NCI-H1436 (cell line): ENCODE measurements around the gene KLRF1.

Experiments
- DNase-seq: peaks from one replicate; lab custom pipeline; 2025; lab: John Stamatoyannopoulos, UW

The KLRF1 gene

DNA sequence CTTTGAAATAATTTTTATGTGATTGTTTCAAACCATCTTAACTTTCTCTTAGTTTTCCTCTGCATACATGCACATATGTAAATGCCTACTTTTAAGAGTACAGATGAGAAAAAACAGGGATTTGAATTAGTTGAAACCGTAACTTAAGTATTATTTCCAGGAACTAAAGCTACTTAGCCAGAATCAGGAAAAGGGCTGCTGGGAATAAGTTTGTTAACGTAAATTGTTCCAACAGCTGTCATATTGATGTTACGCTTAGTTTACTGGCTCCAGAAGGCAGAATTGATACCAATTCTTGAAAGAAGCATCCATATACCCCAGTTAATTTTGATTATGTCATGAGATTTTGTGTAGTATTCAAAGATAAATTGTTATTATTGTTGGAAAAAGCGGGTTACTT, 17.9 kb upstream of the KLRF1 start:
- DNase-seq = no peak

DNA sequence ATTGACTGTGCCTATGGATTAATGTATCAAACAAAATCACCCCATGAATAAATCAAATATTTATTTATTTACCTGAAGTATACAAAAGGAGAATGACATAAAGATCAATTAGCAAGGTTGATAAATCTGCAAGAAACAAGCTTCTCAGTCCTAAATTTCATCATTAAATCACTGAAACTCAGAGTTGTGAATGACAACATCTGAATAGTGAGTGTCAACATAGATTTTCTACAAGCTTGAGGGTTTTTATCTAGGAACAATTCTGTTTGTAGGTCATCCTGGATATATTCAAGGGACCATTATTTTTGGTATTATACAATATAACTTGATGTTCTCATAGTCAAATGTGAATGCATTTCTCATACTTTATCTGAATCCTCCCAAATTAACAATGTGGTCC, 17.4 kb upstream of the KLRF1 start:
- no peak for DNase-seq

DNA sequence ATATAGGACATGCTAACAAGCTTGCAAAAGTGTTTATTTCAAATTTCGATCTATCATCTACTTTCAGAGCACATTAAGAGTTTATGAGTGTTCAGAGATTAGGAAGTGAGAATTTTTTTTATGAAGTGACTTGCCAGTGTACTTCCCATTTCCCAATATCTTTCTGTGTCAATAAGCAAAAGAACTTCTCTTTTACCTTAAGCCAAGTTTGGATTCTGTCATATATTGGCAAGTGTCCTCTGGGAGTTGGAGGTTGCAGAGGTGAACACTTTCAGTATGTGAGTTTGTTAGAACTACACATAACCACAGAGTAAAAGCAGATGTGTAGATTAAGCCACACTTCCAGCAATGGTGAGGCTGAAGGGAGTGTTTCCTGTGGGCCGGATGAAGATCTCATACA, 16.6 kb upstream of the KLRF1 start:
- DNase-seq = no peak

DNA sequence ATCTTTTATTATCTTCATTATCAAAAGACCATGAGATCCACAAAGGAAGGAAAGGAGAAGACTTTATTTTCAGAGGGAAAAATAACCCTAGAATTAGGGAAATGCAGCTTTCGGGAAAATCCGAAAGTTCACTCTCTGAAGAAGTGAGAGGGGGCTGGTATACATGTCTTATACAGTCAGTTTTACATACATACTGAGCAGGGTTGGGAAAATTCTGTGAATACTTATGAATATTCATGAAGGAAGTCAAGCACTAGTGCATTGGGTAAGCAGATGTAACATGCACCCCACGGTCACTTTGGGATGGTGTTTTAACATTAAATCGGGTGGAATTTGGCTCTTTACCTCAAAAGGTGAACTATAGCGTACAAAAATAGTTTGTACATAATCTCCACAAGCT, 15.7 kb upstream of the KLRF1 start:
- no peak for DNase-seq

DNA sequence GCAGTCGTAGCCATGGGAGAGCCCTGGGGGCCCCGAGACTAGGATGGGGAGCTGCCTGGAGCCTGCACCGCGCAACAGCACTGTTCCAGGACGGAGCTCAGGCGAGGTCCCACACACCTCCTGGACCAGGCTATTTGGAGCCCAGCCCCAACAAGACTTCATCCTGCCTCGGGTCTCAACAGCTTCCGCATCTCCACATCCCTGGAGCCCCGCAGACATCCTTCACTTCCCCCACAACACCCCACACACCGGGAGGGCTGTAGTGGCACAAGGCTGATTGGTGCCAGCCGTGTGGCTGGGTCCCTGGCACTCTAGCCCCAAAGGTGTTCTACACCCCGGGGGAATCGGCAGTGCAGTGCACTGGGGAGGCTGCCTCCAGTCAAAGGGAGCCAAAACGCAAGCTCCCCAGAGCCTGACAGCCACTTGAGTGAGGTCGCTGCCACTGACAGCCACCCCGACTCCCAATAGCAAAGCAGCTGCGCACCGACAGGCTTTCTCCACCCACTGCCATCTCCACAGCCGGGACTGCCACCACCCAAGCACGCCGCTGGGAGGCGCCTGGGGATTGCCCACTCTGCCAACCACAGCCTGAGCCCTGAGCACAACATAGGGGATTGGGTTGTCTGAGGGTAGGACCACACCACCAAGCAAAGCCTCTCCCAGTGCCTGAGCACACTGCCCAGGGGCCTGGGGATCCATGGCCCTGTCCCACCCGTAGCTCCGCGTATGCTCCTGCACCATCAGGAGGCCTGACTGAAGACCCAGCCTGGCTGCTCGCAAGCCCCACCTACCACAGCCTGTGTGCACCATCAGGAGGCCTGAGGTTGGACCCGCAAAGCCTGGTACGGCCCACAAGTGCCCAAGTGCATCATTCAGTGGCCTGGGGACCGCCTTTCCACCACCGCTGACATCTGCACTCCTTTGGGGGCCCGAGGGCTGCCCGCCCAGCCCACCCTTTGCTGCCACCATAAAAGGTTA, 13.2 kb upstream of the KLRF1 start:
- no peak for DNase-seq

DNA sequence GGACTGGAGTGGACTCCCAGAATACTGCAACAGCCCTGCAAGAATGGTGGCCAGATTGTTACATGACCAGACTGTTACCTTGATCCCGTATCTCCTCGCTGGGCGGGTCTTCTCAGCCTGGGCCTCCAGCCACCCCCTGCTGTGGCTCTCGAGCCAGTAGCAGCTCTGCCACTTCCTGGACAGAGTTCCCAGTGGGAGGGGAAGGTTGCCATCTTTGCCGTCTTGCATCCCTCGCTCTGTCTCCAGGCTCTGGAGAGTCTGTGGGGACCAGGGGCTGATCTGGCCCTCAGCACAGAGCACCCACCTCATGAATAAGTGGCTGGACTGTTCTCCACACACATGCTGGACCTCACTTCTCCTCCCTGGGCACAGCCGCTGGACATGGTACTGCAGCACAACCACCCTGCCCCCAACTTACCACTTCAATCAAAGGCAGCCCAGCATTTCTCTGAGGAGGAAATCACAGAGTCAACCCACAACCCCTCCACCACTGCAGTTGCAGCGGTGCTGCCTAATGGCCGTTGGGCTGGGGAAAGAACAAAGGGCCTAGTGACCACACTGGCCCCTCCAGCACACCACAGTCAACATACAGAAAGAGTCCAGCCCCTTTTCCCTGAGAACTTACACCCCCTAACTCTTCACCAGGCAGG, 6.9 kb upstream of the KLRF1 start:
- no peak for DNase-seq

DNA sequence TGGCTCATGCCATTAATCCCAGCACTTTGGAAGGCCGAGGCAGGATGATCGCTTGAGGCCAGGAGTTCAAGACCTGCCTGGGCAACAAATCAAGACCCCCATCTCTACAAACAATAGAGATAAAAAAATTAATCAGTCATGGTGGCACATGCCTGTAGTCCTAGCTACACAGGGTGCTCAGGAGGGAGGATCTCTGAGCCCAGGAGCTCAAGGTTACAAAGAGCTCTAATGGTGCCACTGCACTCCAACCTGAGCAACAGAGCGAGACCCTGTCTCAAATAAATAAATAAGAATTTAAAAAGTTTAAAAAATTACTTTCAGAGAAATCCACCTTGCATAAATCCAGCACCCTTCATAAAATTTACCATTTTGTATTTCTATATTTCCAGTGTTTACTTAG, 2.2 kb downstream of the KLRF1 start:
- no peak for DNase-seq

DNA sequence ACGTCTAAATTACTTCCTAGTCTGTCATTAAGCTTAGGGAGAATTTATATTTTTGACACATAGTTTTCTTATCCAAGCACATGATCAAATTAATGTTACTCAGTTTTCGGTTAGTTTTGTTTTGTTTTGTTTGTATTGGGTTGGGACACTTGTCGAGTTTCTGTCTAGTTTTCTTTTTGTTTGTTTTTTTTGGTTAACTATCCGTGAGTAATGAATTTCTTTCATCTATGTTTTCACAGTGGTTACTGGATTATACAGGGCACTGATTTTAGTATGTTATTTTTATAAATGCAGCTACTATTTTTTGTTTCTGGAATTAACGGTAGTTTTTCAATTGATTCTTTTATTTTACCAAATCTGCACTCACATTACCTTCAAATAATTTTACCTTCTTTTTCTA, 2.7 kb downstream of the KLRF1 start:
- no peak for DNase-seq

DNA sequence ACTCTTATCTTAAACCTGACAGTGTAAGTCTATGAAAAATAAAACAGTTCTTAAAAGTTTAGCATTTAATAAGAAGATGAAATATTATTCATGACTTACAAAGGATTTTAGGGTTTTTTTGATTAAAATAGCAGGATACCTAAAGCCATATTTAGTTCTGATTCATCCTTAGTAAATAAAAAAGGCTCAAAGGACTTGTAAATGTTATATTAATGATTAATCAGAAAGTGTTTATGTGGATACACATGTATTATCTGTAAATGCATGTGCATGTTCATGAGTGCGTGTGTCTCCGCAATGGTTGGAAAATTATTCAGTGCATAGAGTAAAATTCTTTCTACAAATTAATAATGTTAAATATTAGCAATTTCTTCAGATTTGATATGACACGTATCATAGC, 4.4 kb downstream of the KLRF1 start:
- no peak for DNase-seq

DNA sequence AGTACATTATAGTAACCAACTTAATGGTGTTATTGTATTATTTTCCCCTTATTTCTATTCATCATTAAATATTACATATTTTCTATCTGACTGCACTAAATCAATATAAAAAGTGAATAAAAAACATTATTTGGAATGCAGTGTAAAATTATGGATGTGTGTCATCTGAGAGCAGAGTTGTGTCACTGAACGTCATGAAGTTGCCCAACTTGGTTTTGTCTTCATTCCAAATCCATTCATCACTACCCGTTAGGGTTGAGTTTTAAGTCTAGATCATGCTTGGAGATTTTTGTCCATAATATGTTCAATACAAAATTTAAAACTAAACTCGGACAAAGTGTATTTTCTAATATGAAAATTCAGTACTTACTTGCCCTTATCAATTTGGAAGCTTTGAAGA, 16.1 kb downstream of the KLRF1 start:
- DNase-seq = no peak

DNA sequence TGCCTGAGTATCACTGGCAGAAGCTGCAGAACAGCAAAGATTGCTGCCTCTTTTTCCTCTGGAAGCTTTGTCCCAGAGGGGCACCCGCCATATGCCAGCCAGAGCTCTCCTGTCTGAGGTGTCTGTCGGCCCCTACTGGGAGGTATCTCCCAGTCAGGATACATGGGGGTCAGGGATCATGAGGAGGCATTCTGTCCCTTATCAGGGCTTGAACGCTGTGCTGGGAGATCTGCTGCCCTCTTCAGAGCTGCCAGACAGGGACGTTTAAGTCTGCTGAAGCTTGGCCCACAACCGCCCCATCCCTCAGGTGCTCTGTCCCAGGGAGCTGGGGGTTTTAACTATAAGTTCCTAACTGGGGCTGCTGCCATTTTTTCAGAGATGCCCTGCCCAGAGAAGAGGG, 21.6 kb downstream of the KLRF1 start:
- DNase-seq = no peak

DNA sequence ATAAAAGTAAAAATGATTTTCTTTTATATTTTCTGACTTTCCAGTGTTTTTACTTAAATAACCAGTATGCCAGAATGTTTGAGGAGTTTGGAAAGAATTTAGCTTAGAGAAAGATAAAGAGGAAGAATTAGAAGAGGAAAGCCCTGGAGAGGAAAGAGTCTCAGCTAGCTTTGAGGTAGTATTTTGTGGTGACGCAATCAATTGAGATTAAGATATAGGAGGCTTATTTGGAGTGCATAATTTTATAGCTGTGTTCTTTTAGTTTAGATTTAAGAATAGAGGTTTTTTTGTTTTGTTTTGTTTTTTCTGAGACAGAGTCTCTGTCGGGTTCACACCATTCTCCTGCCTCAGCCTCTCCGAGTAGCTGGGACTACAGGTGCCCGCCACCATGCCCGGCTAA, 23.8 kb downstream of the KLRF1 start:
- DNase-seq = no peak

DNA sequence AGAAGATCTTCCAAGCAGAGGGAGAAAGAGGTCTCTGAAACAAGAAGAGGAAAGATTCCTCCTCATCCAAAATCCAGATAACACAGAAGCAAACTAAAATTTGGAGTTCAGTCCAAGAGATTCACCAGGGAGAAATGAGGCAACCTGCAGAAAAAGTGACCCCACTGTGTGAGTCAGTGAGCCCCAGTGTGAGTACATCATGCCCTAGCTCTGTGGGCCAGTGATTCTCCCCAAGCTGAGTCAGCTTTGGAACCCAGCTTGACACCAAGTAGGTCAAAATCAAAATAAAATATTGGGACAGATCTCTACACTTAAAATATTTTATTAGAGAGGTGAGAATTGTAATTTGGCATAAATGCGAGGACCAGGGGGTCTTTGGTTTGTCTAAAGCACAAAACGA, 24.6 kb downstream of the KLRF1 start:
- DNase-seq = no peak

DNA sequence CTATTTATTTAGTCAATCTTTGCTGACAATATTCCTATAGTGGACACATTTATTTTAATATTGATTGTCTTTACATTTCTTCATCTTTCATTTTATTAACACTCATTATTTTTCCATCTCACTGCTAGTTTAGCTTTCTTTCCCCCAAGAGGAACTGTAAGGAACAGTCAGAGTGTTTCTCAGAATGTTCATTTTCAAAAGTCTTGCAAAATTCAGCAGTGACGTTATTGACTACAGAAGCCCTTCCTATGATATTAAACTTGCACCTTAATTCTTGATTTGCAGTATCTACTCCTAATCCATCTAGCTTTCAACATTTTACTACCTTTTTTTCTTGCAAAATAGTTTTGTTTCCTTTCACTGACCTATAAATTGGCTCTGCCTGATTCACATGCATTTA, 28.9 kb downstream of the KLRF1 start:
- no peak for DNase-seq

DNA sequence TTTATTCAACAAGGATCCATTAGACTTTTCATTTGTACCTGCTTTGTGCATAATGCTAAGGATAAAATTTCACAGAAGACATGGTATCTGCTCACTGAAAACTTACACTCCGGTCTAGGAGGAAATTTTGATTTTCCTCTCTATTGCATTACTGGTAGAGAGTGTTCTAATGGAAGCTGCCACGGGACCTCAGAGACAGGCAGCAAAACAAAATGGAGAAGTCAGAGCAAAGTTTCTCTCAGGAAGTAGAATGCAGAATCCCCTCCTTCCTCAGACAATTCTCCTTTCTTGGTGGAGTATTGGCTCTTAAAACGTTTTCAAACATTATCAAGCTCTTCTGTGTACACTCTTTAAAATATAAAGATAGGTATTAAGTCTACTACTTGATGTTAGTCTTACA, 29.6 kb downstream of the KLRF1 start:
- DNase-seq = no peak

DNA sequence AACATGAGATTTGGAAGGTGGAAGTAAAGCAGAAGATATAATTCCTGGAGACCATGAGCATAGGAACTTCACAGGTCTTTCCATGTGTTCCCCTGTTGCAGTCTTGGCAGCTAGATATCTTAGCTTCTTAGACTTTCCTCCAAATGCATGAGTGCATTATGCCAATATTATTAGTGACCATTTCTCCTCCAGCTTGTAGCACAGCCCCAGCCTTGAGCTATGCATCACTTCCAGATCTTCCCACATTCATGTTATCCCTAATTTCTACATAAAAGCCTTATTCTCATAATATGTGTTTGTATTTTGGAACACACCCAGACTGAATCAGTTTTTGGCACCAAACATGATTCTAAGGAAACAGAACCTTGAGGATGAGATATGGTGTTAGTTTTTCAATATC, 30.9 kb downstream of the KLRF1 start:
- no peak for DNase-seq

DNA sequence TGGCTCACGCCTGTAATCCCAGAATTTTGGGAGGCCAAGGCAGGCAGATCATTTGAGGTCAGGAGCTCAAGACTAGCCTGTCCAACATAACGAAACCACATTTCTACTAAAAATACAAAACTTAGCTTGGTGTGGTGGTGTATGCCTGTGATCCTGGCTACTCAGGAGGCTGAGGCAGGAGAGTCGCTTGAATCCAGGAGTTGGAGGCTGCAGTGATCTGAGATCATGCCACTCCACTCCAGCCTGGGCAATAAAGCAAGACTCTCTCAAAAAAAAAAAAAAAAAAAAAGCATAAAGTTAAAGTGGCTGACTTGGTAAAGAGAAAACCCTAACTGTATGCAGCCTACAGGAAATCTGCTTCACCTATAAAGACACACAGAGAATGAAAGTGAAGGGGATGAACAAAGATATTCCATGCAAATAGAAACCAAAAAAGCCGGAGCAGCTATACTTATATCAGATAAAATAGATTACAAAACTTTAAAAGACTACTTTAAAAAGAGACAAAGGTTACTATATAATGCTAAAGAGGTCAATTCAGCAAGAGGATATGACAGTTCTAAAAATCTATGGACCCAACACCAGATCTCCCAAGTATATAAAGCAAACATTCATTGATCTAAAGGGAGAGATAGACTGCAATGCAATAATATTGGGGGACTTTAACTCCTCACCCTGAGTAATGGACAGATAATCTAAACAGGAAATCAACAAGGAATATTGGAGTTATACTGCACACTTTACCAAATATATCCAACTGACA, 37.8 kb downstream of the KLRF1 start:
- DNase-seq = no peak

DNA sequence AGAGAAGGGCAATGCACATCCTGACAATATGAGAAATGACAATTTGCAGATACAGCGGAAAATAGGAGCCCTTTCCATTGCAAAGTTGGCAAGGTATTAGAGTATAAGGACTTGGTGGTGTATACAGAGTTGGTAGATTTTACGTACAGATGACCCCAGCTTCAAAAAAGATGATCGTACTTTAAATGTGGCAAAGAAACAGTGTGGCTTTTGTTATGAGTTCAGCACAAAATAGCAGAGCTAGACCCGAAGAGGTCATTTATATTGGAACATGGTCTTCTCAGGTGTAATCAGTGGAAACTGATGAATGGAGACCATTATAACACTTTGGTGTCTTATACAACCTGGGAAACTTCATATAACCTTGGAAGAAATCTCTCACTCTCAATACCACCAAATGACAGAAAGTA, 39.6 kb downstream of the KLRF1 start:
- DNase-seq = no peak

DNA sequence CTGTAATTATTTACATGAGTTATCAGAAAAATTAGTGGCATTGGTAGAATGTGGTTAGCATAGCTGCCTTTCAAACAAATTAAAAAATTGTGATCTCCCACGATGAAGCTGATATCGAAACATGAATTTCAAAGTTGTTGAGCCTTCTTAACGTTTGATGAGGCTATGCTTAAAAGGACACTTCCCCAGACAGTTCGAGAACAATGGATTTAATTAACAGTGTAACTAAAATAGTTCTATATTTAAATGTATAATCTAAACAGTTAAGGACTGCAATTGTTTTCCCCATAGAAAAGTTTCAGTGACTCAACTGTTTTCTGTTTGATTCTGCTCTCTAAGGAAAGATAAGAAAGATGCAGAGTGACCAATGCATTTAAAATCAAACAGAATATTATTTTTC, 40.2 kb downstream of the KLRF1 start:
- DNase-seq = no peak

DNA sequence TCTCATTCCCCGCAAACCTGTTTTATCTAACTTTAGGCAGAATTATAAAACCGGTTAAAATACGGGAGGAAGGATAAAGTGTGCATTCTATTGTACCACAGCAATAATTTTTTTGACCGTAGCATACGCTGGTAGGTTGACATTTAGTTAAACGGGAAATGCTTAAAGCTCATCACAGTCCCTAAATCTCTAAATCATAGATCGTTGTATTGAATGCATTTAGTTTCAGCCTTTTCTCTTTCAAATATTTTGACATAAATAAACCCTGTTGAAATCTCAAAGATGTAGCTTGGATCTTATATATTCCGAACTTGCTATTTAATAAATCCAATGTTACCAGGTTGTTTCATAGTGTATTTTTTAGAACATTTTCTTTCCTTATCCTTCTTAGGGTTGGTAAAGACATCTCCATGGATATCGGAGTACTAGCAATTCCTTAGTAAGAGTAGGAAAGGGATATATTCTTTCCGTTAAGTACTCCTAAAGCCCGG, 41.1 kb downstream of the KLRF1 start:
- no peak for DNase-seq

DNA sequence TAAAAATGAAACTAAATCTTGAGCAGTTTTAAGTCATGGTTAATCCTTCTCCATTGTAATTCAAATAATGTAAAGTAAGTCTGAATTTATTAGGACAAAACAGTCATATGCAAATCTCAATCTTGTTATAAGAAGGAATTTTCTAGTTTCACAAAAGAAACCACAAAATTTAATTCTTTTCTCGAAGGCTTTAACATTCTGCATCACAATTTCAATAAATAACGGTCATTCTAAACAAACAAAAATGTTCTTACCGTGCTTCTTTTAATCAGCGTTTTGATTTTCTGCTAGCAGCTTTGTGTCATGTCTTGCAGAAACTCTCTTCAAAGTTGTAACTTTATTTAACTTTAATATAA, 41.6 kb downstream of the KLRF1 start:
- DNase-seq = no peak

DNA sequence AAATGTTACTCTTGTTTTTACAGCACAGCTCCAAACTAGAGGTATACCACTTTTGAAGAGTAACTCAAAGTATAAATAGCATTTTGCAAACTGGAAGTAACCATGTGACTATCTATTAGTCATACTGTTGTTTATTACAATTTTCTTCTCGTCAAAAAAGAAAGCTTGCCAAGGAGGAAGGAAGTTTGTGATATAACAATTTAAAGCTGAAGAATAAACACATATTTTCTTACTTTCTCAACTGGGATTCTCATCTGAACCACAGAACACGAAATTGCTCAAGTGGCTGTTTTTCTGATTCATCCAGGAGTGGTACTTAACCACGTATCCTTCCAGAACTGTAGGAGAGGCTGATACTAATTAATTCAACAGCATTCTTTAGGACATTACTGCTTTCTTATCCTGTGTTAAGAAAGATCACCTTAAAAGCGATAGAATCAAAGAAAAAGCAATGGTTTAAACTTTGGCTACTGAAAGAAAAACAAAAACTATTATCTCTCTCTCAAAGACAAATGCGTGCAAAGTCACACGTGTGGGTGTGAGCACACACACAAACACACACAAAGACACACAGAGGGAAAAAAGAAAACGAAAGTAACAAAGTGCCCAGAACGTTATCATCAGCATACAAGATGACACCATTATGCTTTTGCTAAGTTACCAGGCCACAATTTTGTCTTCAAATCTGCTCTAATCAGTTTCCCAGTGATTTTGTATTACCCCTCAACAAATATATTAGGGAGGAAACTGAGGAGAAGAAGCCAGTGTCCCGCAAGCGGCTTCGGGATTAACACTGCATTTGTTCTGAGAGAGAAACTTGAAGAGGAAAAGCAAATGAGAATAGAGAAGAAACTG, 42.3 kb downstream of the KLRF1 start, which contains the start of gene CLEC2B:
Gene CLEC2B (minus strand): TSS at position 48 of the 855 bp plus-strand sequence.
- DNase-seq = no peak
